GM12878 (cell line): ENCODE measurements around the gene DUOXA1. TPM values are rescaled to one million over a fixed set of nuclear protein-coding genes. Genes with fewer than 3 reads are reported as not detected.

Experiments
- ATAC-seq: fragments of 200-7000 bp; cut with Tn5 transposase; 3 replicates; pipeline ENCODE4 v1.9.1; 2020; ENCODE audit warnings: mild to moderate bottlenecking, moderate library complexity
- BruUV-seq: library from RNA; stranded (reverse); fragments of 400-500 nt; replicated peaks from 2 replicates; lab custom pipeline; 2021; lab: Mats Ljungman, UMichigan
- CTCF ChIA-PET: fragments of 300-600 bp; sonication (Branson Sonifier 250); formaldehyde crosslinking; extraction: SDS; loops from one replicate; lab custom pipeline; 2021; ENCODE audit warnings: inconsistent platforms; lab: Yijun Ruan, JAX
- POLR2A ChIA-PET: fragments of 350-600 bp; formaldehyde crosslinking; extraction: SDS; loops from one replicate; lab custom pipeline; 2021; ENCODE audit warnings: inconsistent platforms; lab: Charles Lee
- RAD21 ChIA-PET: fragments of 300-600 bp; sonication (Branson Sonifier 250); formaldehyde crosslinking; loops from one replicate; lab custom pipeline; 2023; ENCODE audit warnings: antibody characterized with exemption; ENCODE audit not compliant: unreplicated experiment; lab: Charles Lee
- SMC1A ChIA-PET: fragments of 300-600 bp; sonication (Branson Sonifier 250); formaldehyde crosslinking; loops from one replicate; lab custom pipeline; 2023; ENCODE audit not compliant: unreplicated experiment, uncharacterized antibody; lab: Charles Lee
- DNase-seq: peaks from one replicate; pipeline ENCODE4 v3.0.0-alpha.2; 2011; ENCODE audit warnings: low read depth, low spot score
- FAIRE-seq: peaks from 3 replicates; lab custom pipeline; 2011; peaks lifted over from hg19 to GRCh38; lab: Jason Lieb, UNC
- H2AFZ ChIP-seq: 2 replicates; pipeline ENCODE4 v1.6.0; 2011; ENCODE audit warnings: low read depth, low read length, control low read depth; ENCODE audit not compliant: control insufficient read depth
- H3K27ac ChIP-seq: 2 replicates; pipeline ENCODE4 v1.5.1; 2011; ENCODE audit warnings: control low read depth; ENCODE audit not compliant: control insufficient read depth, insufficient read depth
- H3K27me3 ChIP-seq, 2 experiments: replicated peaks in 1 of 2; 2 replicates each; pipeline versions ENCODE4 v1.6.0 to v1.6.1; 2011; ENCODE audit warnings: low read length in 1 of 2; ENCODE audit not compliant: control insufficient read depth in 2 of 2, insufficient read depth in 2 of 2
- H3K36me3 ChIP-seq, 2 experiments: 2 replicates each; pipeline ENCODE4 v1.5.1; 2011; ENCODE audit warnings: low read length in 1 of 2; ENCODE audit not compliant: control insufficient read depth in 2 of 2, insufficient read depth in 2 of 2
- H3K4me1 ChIP-seq: 2 replicates; pipeline ENCODE4 v1.6.1; 2011; ENCODE audit warnings: mild to moderate bottlenecking, low read length, moderate library complexity, mixed read lengths; ENCODE audit not compliant: control insufficient read depth, insufficient read depth
- H3K4me2 ChIP-seq: 2 replicates; pipeline ENCODE4 v1.6.0; 2011; ENCODE audit warnings: control low read depth; ENCODE audit not compliant: control insufficient read depth, insufficient read depth
- H3K4me3 ChIP-seq: fragments of 200-600 bp; sonication (generic); 2 replicates; pipeline ENCODE4 v1.5.1; 2016
- H3K79me2 ChIP-seq: 2 replicates; pipeline ENCODE4 v1.6.0; 2011; ENCODE audit warnings: low read length; ENCODE audit not compliant: control insufficient read depth, insufficient read depth
- H3K9ac ChIP-seq: 2 replicates; pipeline ENCODE4 v1.8.0; 2011; ENCODE audit warnings: low read length, control low read depth, mixed read lengths; ENCODE audit not compliant: control insufficient read depth, insufficient read depth
- H3K9me3 ChIP-seq: replicated peaks from 3 replicates; pipeline ENCODE4 v1.5.1; 2011; ENCODE audit warnings: mild to moderate bottlenecking, low read length; ENCODE audit not compliant: control insufficient read depth, insufficient read depth
- H4K20me1 ChIP-seq: 2 replicates; pipeline ENCODE4 v1.6.0; 2011; ENCODE audit not compliant: control insufficient read depth, insufficient read depth
- ATF3 ChIP-seq: IDR thresholded peaks from 2 replicates; pipeline ENCODE4 v1.6.1; 2011; ENCODE audit warnings: low read depth, mild to moderate bottlenecking, low read length, moderate library complexity, borderline replicate concordance; ENCODE audit errors: extremely low read depth
- BACH1 ChIP-seq: fragments of 450-650 bp; IDR thresholded peaks from 2 replicates; pipeline ENCODE4 v1.6.1; 2017; ENCODE audit warnings: mild to moderate bottlenecking, borderline replicate concordance
- E2F4 ChIP-seq: IDR thresholded peaks from 2 replicates; pipeline ENCODE4 v1.6.1; 2012; ENCODE audit warnings: low read depth, low read length, improper control_type of control experiment
- HDAC2 ChIP-seq: fragments of 200-600 bp; sonication (generic); IDR thresholded peaks from 2 replicates; pipeline ENCODE4 v1.6.1; 2017
- HDAC6 ChIP-seq: fragments of 200-600 bp; sonication (generic); IDR thresholded peaks from one replicate; pipeline ENCODE4 v1.8.0; 2017; ENCODE audit warnings: antibody characterized with exemption; ENCODE audit not compliant: unreplicated experiment
- KDM1A ChIP-seq: fragments of 200-600 bp; sonication (generic); IDR thresholded peaks from 2 replicates; pipeline ENCODE4 v1.6.1; 2016; ENCODE audit warnings: borderline replicate concordance
- MTA3 ChIP-seq: IDR thresholded peaks from 2 replicates; pipeline ENCODE4 v1.6.1; 2012; ENCODE audit warnings: low read length, inconsistent platforms, borderline replicate concordance
- NFXL1 ChIP-seq: fragments of 450-650 bp; IDR thresholded peaks from 2 replicates; pipeline ENCODE4 v1.6.1; 2017; ENCODE audit warnings: antibody characterized with exemption, mild to moderate bottlenecking, borderline replicate concordance
- NFYA ChIP-seq: IDR thresholded peaks from 2 replicates; pipeline ENCODE4 v1.6.1; 2011; ENCODE audit warnings: low read depth, mild to moderate bottlenecking, low read length, improper control_type of control experiment, borderline replicate concordance
- PRDM15 ChIP-seq: fragments of 450-650 bp; formaldehyde crosslinking; IDR thresholded peaks from 2 replicates; pipeline ENCODE4 v1.4.0; 2020; ENCODE audit warnings: mild to moderate bottlenecking, moderate library complexity
- RELA ChIP-seq: fragments of 450-650 bp; IDR thresholded peaks from 2 replicates; pipeline ENCODE4 v1.8.0; 2014; ENCODE audit warnings: borderline replicate concordance; ENCODE audit not compliant: partially characterized antibody
- SIN3A ChIP-seq: IDR thresholded peaks from 2 replicates; pipeline ENCODE4 v1.6.1; 2012; ENCODE audit warnings: low read depth, low read length, improper control_type of control experiment
- SIX5 ChIP-seq: IDR thresholded peaks from 2 replicates; pipeline ENCODE4 v1.6.1; 2011; ENCODE audit warnings: mild to moderate bottlenecking, low read depth, low read length, moderate library complexity; ENCODE audit not compliant: severe bottlenecking
- SMAD5 ChIP-seq: IDR thresholded peaks from 2 replicates; pipeline ENCODE4 v1.6.1; 2016; ENCODE audit warnings: antibody characterized with exemption, low read depth
- SPI1 ChIP-seq: IDR thresholded peaks from 2 replicates; pipeline ENCODE4 v1.6.1; 2011; ENCODE audit warnings: low read depth, mild to moderate bottlenecking, low read length, moderate library complexity, borderline replicate concordance; ENCODE audit not compliant: insufficient read depth
- SREBF2 ChIP-seq: IDR thresholded peaks from 2 replicates; pipeline ENCODE4 v1.6.1; 2012; ENCODE audit warnings: mild to moderate bottlenecking, low read length
- SUZ12 ChIP-seq: fragments of 200-600 bp; sonication (generic); IDR thresholded peaks from one replicate; pipeline ENCODE4 v1.6.1; 2018; ENCODE audit warnings: antibody characterized with exemption, mild to moderate bottlenecking; ENCODE audit not compliant: unreplicated experiment
- YY1 ChIP-seq: IDR thresholded peaks from 2 replicates; pipeline ENCODE4 v1.6.1; 2011; ENCODE audit warnings: low read depth, mild to moderate bottlenecking, low read length
- ZNF217 ChIP-seq: fragments of 450-650 bp; IDR thresholded peaks from 2 replicates; pipeline ENCODE4 v1.6.1; 2017; ENCODE audit warnings: antibody characterized with exemption, mild to moderate bottlenecking
- ZNF24 ChIP-seq: fragments of 450-650 bp; IDR thresholded peaks from 2 replicates; pipeline ENCODE4 v1.6.1; 2017; ENCODE audit warnings: antibody characterized with exemption, mild to moderate bottlenecking
- WGBS: methylation state at CpG from one replicate; pipeline ENCODE4 v1.1.6; 2016; ENCODE audit warnings: low lambda C conversion rate; ENCODE audit not compliant: insufficient replicate concordance, insufficient coverage; ENCODE audit errors: missing lambda C conversion rate; 5-methylcytosine and 5-hydroxymethylcytosine counted together
- in situ Hi-C: fragments of 300-500 bp; cut with MboI; formaldehyde crosslinking; loops from 9 replicates; pipeline ENCODE4 v1.14.3; 2018; ENCODE audit warnings: mixed read lengths
- intact Hi-C: fragments of 100-400 bp; cut with micrococcal nuclease; formaldehyde crosslinking; loops from one replicate; pipeline ENCODE4 v1.14.2; 2022; ENCODE audit not compliant: unreplicated experiment
- polyA plus RNA-seq, 11 experiments: library from polyadenylated mRNA; depleted of rRNA in 4 of 11; unstranded in 6 of 11; stranded (reverse) in 5 of 11; fragments of >200 nt; fragmentation: Nextera tagmentation in 4 of 11; fragmentation: Illumina TruSeq in 1 of 11; extraction: Ambion mirVana in 4 of 11; extraction: Trizol in 1 of 11; gene quantifications; 1 replicate in 1 of 11; 2 replicates in 10 of 11; pipeline versions ENCODE4 v1.2.1 to v1.2.3, GENCODE V29; 2011 to 2016; ENCODE audit warnings: inconsistent platforms in 2 of 11, missing spikeins in 2 of 11, low read depth in 1 of 11
- total RNA-seq, 4 experiments: library from RNA; depleted of rRNA in 3 of 4; stranded (reverse); fragments of >200 nt in 3 of 4; fragmentation: Illumina TruSeq in 1 of 4; extraction: Trizol in 1 of 4; gene quantifications; 2 replicates each; pipeline versions ENCODE4 v1.2.1 to v1.2.3, GENCODE V29; 2013 to 2021

Gene DUOXA1
- total and polyA plus RNA-seq, 10 of the 15 experiments (the other 5 are each of a cell fraction or from before 2014, with no cell fraction given): 0.08 TPM; not detected in 9

- no peak for TF ChIP-seq PRDM15 (CRISPR knock-in tag)
- no peak for TF ChIP-seq E2F4
- no peak for TF ChIP-seq ATF3
Measured at GRCh38 chr15:45091161-45091560, 38.5 kb downstream of the DUOXA1 start (continued).

- POLR2A ChIA-PET: no interaction called here
- intact Hi-C loops: no loop called here
- SMC1A ChIA-PET: no interaction called here
- Histone ChIP-seq H3K9me3 (no peaks in the 10 kb centered on the region), H3K79me2 (no peaks in the 10 kb centered on the region), H4K20me1 (no peaks in the 10 kb centered on the region), H3K9ac (no peak overlapping the region), H2AFZ (no peak overlapping the region), H3K27me3 (0 out of 4 replicates have a peak, but pooled peaks cover 0 to 2% of the 10 kb centered on the region in 2 experiments), H3K4me3 (no peak overlapping the region), H3K27ac (no peak overlapping the region), H3K36me3 (no peaks in the 10 kb centered on the region), H3K4me1 (no peaks in the 10 kb centered on the region), H3K4me2 (no peak overlapping the region)
- WGBS: 24% methylated on average over 3 of the region's 3 CpGs
- no peak for FAIRE-seq
- DNase-seq: no peak
- RAD21 ChIA-PET: no interaction called here
- in situ Hi-C loops: no loop called here
- BruUV-seq: no TSS peak
- no peak for ATAC-seq
- CTCF ChIA-PET: no interaction called here
- TF ChIP-seq HDAC6 (no peak), ZNF217 (no peak), SIN3A (no peak), KDM1A (no peak), SUZ12 (no peak), SIX5 (no peak), BACH1 (no peak), NFYA (no peak), SMAD5 (no peak), SPI1 (no peak), SREBF2 (no peak), RELA (no peak), ZNF24 (no peak), MTA3 (no peak), YY1 (no peak), HDAC2 (no peak), NFXL1 (no peak)
Measured at GRCh38 chr15:45089712-45090373, 39.8 kb downstream of the DUOXA1 start.
